LNCaP clone FGC (cell line): ENCODE data around the gene COL4A3.

Experiments used
- DNase-seq: peaks from one replicate; pipeline ENCODE4 v3.0.0-alpha.2; 2011; ENCODE audit warnings: low read depth
- H3K4me3 ChIP-seq: 2 replicates; pipeline ENCODE4 v1.5.1; 2011; ENCODE audit warnings: mild to moderate bottlenecking, low read depth, low read length, control low read depth
- TF ChIP-seq, protein P1 (sequence below): IDR thresholded peaks from 2 replicates; pipeline ENCODE4 v1.5.1; 2012; ENCODE audit warnings: mild to moderate bottlenecking; ENCODE audit not compliant: control insufficient read depth, insufficient read depth; ENCODE audit errors: extremely low read depth

COL4A3 gene

DNA sequence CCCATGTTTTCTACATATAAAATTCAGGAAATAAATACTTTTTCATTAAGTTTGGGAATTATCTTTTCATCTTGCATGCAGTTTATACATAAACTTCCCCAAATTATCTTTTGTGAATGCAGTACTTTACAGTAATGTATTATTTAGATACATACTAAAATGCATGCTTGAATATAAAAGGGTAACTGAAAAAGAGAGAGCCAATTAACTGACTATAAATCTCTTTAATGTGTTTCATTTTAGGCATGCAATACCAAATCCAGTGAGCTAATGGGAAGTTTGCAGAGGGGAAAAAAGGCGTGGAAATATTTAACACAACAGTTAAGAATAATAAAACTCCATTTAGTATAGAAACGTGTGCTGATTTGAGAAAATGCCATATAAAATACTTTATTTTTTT is 39.6 kb upstream of the COL4A3 start:
- no peak for DNase-seq
- TF ChIP-seq, protein P1, sequence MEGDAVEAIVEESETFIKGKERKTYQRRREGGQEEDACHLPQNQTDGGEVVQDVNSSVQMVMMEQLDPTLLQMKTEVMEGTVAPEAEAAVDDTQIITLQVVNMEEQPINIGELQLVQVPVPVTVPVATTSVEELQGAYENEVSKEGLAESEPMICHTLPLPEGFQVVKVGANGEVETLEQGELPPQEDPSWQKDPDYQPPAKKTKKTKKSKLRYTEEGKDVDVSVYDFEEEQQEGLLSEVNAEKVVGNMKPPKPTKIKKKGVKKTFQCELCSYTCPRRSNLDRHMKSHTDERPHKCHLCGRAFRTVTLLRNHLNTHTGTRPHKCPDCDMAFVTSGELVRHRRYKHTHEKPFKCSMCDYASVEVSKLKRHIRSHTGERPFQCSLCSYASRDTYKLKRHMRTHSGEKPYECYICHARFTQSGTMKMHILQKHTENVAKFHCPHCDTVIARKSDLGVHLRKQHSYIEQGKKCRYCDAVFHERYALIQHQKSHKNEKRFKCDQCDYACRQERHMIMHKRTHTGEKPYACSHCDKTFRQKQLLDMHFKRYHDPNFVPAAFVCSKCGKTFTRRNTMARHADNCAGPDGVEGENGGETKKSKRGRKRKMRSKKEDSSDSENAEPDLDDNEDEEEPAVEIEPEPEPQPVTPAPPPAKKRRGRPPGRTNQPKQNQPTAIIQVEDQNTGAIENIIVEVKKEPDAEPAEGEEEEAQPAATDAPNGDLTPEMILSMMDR, result no peak
- H3K4me3 ChIP-seq, result no peak overlapping the region

DNA sequence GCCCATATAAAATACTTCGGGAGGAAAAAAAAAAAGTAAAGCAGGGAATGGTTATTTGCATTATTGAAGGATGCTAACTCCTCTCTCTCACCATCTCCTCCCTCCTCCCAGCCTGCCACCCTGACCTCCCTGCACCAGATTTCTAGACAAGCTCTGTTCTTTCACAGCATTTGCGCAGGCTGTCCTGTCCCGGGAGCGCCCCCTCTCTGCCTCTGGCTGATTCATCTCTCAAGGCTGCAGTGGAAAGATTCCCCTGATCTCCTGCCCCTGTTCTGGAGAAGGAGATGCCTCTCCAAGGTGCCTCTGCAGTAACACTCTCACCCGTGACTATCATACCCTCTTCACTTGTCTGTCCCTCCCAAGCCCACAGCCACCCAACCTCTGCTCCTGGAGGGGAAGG is 38.9 kb upstream of the COL4A3 start:
- DNase-seq, result no peak
- TF ChIP-seq, protein P1, result 0 out of 2 replicates have a peak, but pooled peaks have one; percentile 7
- no peak overlapping the region for H3K4me3 ChIP-seq

DNA sequence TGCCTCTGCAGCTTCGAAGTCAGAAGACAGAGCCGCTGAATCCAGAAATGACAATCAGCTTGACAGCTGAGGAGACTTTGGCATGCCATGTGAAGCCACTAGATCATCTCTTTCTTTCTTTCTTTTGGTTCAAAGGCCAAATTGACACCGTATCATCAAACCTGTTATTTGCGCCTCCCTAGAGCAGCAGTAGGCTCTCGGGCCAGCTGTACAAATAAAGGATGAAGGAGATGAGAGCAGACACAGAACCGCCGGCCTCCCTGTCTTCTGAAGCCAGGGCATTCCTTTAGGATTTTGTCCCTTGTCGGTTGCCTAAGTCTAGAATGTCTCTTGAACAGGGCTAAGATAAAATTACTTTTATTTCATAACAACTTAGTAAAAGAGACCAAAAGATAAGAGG is 37.2 kb upstream of the COL4A3 start:
- TF ChIP-seq, protein P1, result no peak
- no peak for DNase-seq
- no peak overlapping the region for H3K4me3 ChIP-seq

DNA sequence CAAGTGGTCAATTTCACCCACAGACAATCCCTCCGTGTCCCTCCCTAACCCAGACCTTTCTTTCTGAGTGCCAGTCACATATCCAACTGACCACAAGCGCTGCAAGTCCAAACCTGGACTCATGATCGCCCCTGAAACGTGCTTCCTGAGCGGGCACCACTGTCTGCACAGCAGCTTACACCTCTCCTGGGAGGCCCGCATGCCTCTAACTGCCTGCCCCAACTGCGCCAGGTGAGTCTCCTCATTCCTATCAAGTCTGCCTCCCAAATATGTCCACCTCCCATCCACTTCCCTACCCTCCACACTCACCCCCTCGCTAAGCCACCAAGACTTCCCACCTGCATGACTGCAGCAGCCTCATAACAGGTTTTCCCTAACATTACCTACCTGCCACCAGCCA is 33.8 kb upstream of the COL4A3 start:
- TF ChIP-seq, protein P1, result no peak
- H3K4me3 ChIP-seq, result no peak overlapping the region
- no peak for DNase-seq

DNA sequence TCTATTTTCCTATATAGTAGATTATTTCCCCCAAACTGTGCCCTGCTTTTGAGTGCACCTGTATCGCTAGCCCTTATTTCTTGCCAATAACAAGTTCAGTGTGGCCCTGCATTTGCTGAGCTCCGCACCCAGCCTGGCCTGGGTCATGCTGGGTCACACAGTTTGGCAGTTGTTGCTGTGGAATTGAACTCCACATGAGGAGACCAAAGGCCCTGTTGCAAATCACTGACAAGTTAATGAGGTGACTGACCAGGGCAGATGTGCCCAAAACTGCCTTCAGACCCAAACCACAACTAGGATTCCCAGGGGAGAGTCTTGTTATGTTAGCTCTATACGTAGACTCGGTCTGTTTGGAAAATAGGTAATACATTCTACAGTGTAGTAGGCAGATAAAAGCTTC is 31.4 kb upstream of the COL4A3 start:
- no peak for DNase-seq
- TF ChIP-seq, protein P1, result no peak
- no peak overlapping the region for H3K4me3 ChIP-seq

DNA sequence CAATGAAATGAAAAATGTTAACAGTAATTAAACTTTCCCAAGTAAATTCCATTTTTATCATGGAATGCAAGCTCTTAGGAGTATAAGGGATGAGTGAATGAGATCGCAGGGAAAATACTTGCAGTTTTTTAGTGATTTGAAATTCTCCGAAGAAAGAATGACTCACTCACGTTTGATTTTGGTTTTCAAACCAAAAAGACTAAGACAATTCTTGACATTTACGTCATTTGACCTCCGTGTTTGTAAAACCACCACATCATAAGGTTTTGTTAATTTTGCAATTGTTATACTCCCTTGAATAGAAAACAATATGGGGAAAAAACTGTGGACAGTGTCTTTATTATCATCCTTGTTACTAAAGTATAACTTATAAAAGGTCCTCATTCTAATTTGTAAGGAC is 29.8 kb upstream of the COL4A3 start:
- TF ChIP-seq, protein P1, result no peak
- no peak for DNase-seq
- H3K4me3 ChIP-seq, result no peak overlapping the region

DNA sequence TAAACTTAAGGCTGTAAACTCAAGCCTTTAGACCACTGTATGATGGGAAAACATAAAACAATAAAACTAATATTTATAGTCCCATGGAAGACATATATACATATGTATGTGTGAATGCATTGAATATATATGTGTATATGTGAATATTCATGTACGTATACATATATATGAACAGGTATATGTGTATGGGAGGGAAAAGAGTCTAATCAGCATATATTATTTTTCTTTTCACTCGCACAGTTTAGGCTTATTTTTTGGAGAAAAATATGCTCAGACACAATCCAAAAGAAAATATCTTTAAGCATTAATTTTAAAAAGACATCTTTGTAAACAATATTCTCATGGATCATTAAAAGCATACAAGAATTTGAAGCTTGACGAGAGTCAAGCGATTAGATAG is 23.1 kb upstream of the COL4A3 start:
- TF ChIP-seq, protein P1, result no peak
- DNase-seq, result no peak
- no peak overlapping the region for H3K4me3 ChIP-seq
